WTC11 (cell line): ENCODE data around the gene PAOX. TPM values are rescaled to one million over a fixed set of nuclear protein-coding genes. Genes with fewer than 3 reads are reported as not detected.

ENCODE experiments used
- ATAC-seq: fragments of 200-7000 bp; cut with Tn5 transposase; 2 replicates; pipeline ENCODE4 v1.10.0; 2021; ENCODE audit warnings: mild to moderate bottlenecking, moderate library complexity
- CTCF ChIA-PET: fragments of 300-600 bp; sonication (Branson Sonifier 250); formaldehyde crosslinking; loops from one replicate; lab custom pipeline; 2021; ENCODE audit warnings: antibody characterized with exemption; lab: Charles Lee
- POLR2A ChIA-PET: fragments of 350-600 bp; sonication (Branson Sonifier 250); formaldehyde crosslinking; loops from one replicate; lab custom pipeline; 2021; ENCODE audit warnings: antibody characterized with exemption; lab: Charles Lee
- DNase-seq: peaks from one replicate; pipeline ENCODE4 v3.0.0; 2021; ENCODE audit warnings: low spot score
- H3K27ac Mint-ChIP-seq: 2 replicates; pipeline ENCODE4 v1.8.0; 2021; ENCODE audit warnings: mixed read lengths
- H3K27me3 Mint-ChIP-seq: 2 replicates; pipeline ENCODE4 v1.8.0; 2021; ENCODE audit warnings: low read depth, mild to moderate bottlenecking, moderate library complexity, mixed read lengths
- H3K36me3 Mint-ChIP-seq: 2 replicates; pipeline ENCODE4 v1.8.0; 2021; ENCODE audit warnings: mixed read lengths
- H3K4me1 Mint-ChIP-seq: 2 replicates; pipeline ENCODE4 v1.8.0; 2022; ENCODE audit warnings: mixed read lengths
- H3K4me3 Mint-ChIP-seq: 2 replicates; pipeline ENCODE4 v1.8.0; 2021; ENCODE audit warnings: mild to moderate bottlenecking, moderate library complexity, mixed read lengths
- H3K9me3 Mint-ChIP-seq: 2 replicates; pipeline ENCODE4 v1.8.0; 2021; ENCODE audit warnings: mixed read lengths
- FOXK1 ChIP-seq: sonication (generic); formaldehyde crosslinking; IDR thresholded peaks from 2 replicates; pipeline ENCODE4 v1.8.0; 2022; ENCODE audit warnings: mild to moderate bottlenecking, moderate library complexity, missing genetic modification reagents
- JAZF1 ChIP-seq: fragments of 250-450 bp; sonication (Bioruptor Pico); IDR thresholded peaks from 2 replicates; pipeline ENCODE4 v1.9.0; 2021; ENCODE audit warnings: moderate library complexity, mild to moderate bottlenecking, inconsistent platforms
- JUN ChIP-seq: sonication (generic); formaldehyde crosslinking; IDR thresholded peaks from 2 replicates; pipeline ENCODE4 v1.8.0; 2023; ENCODE audit warnings: mild to moderate bottlenecking, missing genetic modification reagents
- NFATC4 ChIP-seq: fragments of 250-450 bp; sonication (Bioruptor Pico); IDR thresholded peaks from 2 replicates; pipeline ENCODE4 v1.9.0; 2021; ENCODE audit warnings: mild to moderate bottlenecking
- NR1H2 ChIP-seq: sonication (generic); formaldehyde crosslinking; IDR thresholded peaks from 2 replicates; pipeline ENCODE4 v1.9.0; 2021; ENCODE audit warnings: mild to moderate bottlenecking, moderate library complexity, missing genetic modification reagents
- ZNF121 ChIP-seq: sonication (generic); formaldehyde crosslinking; IDR thresholded peaks from 2 replicates; pipeline ENCODE4 v1.8.0; 2023; ENCODE audit warnings: missing genetic modification reagents
- total RNA-seq: library from RNA; stranded (reverse); gene quantifications from 3 replicates; pipeline ENCODE4 v1.2.3, GENCODE V29; 2021
- TF ChIP-seq, protein P1 (sequence below): sonication (generic); formaldehyde crosslinking; IDR thresholded peaks from 2 replicates; pipeline ENCODE4 v1.8.1; 2022; ENCODE audit warnings: missing genetic modification reagents, borderline replicate concordance
- TF ChIP-seq, protein P2 (sequence below): fragments of 200-600 bp; IDR thresholded peaks from 2 replicates; pipeline ENCODE4 v1.8.0; 2022; ENCODE audit warnings: antibody characterized with exemption
- TF ChIP-seq, protein P3 (sequence below): sonication (generic); formaldehyde crosslinking; IDR thresholded peaks from 2 replicates; pipeline ENCODE4 v1.8.0; 2022; ENCODE audit warnings: mild to moderate bottlenecking, missing genetic modification reagents
- TF ChIP-seq, protein P4 (sequence below): sonication (generic); formaldehyde crosslinking; IDR thresholded peaks from 2 replicates; pipeline ENCODE4 v1.8.1; 2022; ENCODE audit warnings: mild to moderate bottlenecking, moderate library complexity, missing genetic modification reagents
- TF ChIP-seq, protein P5 (sequence below): sonication (generic); formaldehyde crosslinking; IDR thresholded peaks from 2 replicates; pipeline ENCODE4 v1.8.0; 2022; ENCODE audit warnings: mild to moderate bottlenecking, missing genetic modification reagents
- TF ChIP-seq, protein P6 (sequence below): fragments of 250-450 bp; sonication (Bioruptor Pico); IDR thresholded peaks from 2 replicates; pipeline ENCODE4 v1.9.0; 2021; ENCODE audit warnings: mild to moderate bottlenecking
- TF ChIP-seq, protein P7 (sequence below): sonication (generic); formaldehyde crosslinking; IDR thresholded peaks from 2 replicates; pipeline ENCODE4 v1.8.1; 2023; ENCODE audit warnings: mild to moderate bottlenecking, missing genetic modification reagents, moderate library complexity
- TF ChIP-seq, protein P8 (sequence below): sonication (generic); formaldehyde crosslinking; IDR thresholded peaks from 2 replicates; pipeline ENCODE4 v1.8.0; 2022; ENCODE audit warnings: mild to moderate bottlenecking, missing genetic modification reagents
- TF ChIP-seq, protein P9 (sequence below): sonication (generic); formaldehyde crosslinking; IDR thresholded peaks from 2 replicates; pipeline ENCODE4 v1.8.1; 2023; ENCODE audit warnings: mild to moderate bottlenecking, missing genetic modification reagents, moderate library complexity
- TF ChIP-seq, protein P10 (sequence below): sonication (generic); formaldehyde crosslinking; IDR thresholded peaks from 2 replicates; pipeline ENCODE4 v1.8.0; 2022; ENCODE audit warnings: mild to moderate bottlenecking, missing genetic modification reagents
- TF ChIP-seq, protein P11 (sequence below): fragments of 250-450 bp; sonication (Bioruptor Pico); IDR thresholded peaks from 2 replicates; pipeline ENCODE4 v1.9.0; 2021; ENCODE audit warnings: mild to moderate bottlenecking, borderline replicate concordance

The PAOX gene
- total RNA-seq, 1 experiment from 2014 or later = 3.6 TPM

DNA sequence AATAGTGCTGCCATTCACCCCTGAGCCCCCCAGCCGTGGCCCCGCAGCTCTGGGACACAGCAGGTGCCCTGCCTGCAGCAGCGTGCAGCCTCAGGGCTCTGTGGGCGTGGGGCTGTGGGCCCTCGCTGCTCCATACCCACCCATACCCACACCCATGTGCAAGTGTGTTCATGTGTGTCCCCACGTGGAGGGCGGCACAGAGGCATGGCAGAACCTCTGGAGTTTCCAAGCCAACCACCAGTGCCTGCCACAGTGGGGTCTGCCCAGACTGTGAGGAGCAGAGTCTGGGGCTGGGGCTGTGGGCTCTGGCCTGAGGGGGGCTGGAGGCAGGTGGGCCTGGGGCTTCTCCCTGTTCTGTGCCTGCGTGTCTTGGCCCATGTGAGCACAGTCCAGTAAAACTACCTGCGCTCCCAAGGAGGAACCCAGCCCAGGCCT, 29.5 kb upstream of the PAOX start (continued):
- TF ChIP-seq, protein P1, sequence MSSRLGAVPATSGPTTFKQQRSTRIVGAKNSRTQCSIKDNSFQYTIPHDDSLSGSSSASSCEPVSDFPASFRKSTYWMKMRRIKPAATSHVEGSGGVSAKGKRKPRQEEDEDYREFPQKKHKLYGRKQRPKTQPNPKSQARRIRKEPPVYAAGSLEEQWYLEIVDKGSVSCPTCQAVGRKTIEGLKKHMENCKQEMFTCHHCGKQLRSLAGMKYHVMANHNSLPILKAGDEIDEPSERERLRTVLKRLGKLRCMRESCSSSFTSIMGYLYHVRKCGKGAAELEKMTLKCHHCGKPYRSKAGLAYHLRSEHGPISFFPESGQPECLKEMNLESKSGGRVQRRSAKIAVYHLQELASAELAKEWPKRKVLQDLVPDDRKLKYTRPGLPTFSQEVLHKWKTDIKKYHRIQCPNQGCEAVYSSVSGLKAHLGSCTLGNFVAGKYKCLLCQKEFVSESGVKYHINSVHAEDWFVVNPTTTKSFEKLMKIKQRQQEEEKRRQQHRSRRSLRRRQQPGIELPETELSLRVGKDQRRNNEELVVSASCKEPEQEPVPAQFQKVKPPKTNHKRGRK (CRISPR knock-in tag) = no peak
- TF ChIP-seq JAZF1 (CRISPR knock-in tag) (no peak), JUN (CRISPR knock-in tag) (no peak)
- TF ChIP-seq, protein P2, sequence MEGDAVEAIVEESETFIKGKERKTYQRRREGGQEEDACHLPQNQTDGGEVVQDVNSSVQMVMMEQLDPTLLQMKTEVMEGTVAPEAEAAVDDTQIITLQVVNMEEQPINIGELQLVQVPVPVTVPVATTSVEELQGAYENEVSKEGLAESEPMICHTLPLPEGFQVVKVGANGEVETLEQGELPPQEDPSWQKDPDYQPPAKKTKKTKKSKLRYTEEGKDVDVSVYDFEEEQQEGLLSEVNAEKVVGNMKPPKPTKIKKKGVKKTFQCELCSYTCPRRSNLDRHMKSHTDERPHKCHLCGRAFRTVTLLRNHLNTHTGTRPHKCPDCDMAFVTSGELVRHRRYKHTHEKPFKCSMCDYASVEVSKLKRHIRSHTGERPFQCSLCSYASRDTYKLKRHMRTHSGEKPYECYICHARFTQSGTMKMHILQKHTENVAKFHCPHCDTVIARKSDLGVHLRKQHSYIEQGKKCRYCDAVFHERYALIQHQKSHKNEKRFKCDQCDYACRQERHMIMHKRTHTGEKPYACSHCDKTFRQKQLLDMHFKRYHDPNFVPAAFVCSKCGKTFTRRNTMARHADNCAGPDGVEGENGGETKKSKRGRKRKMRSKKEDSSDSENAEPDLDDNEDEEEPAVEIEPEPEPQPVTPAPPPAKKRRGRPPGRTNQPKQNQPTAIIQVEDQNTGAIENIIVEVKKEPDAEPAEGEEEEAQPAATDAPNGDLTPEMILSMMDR = no peak
- TF ChIP-seq, all 79 proteins: peak for 0

DNA sequence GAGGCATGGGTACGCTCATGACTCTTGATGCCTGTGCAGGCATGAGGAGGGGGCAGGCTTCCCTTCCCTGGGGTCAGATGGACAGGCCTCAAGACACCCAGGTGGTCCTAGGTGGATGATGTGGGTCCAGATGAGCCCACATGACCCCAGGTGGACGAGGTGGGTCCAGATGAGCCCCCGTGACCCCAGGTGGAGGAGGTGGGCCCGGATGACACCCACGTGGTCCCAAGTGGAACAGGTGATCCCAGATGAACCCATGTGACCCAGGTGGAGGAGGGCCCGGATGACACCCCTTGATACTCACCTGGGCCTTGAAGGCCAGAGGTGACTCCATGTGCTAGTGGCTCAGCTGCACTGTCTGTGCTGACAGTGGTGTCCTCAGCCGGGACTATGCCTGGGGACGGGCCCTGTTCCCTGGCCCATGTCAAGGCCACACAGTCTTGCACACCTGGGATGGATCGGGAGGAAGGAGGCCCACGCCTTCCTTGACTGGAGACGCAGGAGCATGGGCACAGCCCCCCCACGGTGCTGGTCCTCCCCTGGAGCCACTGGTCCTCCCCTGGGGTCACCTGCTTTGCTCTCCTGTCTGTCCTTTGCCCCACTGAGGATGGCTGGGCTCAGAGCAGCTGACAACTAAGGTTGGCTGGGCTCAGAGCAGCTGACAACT, 28.6 kb upstream of the PAOX start:
- H3K4me3 Mint-ChIP-seq = no peak overlapping the region
- no peaks in the 10 kb centered on the region for H3K36me3 Mint-ChIP-seq
- no peak for DNase-seq
- ATAC-seq = no peak
- ChIA-PET POLR2A (no interaction called here), CTCF (interaction anchor here (1.2 to 1.9 kb wide), 3 partner anchors 21 to 46 kb away, joined by 5 to 25 read pairs (median 9); no protein-coding TSS in a partner anchor)
- no peaks in the 10 kb centered on the region for H3K9me3 Mint-ChIP-seq
- H3K4me1 Mint-ChIP-seq = peaks cover 9% of the 10 kb centered on the region
- H3K27me3 Mint-ChIP-seq = peaks cover 2% of the 10 kb centered on the region; the same call in 1 of the 2 replicates
- no peak overlapping the region for H3K27ac Mint-ChIP-seq
- TF ChIP-seq, protein P3, sequence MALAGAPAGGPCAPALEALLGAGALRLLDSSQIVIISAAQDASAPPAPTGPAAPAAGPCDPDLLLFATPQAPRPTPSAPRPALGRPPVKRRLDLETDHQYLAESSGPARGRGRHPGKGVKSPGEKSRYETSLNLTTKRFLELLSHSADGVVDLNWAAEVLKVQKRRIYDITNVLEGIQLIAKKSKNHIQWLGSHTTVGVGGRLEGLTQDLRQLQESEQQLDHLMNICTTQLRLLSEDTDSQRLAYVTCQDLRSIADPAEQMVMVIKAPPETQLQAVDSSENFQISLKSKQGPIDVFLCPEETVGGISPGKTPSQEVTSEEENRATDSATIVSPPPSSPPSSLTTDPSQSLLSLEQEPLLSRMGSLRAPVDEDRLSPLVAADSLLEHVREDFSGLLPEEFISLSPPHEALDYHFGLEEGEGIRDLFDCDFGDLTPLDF (CRISPR knock-in tag) = no peak
- TF ChIP-seq, protein P4, sequence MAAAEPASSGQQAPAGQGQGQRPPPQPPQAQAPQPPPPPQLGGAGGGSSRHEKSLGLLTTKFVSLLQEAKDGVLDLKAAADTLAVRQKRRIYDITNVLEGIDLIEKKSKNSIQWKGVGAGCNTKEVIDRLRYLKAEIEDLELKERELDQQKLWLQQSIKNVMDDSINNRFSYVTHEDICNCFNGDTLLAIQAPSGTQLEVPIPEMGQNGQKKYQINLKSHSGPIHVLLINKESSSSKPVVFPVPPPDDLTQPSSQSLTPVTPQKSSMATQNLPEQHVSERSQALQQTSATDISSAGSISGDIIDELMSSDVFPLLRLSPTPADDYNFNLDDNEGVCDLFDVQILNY (CRISPR knock-in tag) = no peak
- TF ChIP-seq, protein P5, sequence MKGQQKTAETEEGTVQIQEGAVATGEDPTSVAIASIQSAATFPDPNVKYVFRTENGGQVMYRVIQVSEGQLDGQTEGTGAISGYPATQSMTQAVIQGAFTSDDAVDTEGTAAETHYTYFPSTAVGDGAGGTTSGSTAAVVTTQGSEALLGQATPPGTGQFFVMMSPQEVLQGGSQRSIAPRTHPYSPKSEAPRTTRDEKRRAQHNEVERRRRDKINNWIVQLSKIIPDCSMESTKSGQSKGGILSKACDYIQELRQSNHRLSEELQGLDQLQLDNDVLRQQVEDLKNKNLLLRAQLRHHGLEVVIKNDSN = no peak
- TF ChIP-seq, protein P6, sequence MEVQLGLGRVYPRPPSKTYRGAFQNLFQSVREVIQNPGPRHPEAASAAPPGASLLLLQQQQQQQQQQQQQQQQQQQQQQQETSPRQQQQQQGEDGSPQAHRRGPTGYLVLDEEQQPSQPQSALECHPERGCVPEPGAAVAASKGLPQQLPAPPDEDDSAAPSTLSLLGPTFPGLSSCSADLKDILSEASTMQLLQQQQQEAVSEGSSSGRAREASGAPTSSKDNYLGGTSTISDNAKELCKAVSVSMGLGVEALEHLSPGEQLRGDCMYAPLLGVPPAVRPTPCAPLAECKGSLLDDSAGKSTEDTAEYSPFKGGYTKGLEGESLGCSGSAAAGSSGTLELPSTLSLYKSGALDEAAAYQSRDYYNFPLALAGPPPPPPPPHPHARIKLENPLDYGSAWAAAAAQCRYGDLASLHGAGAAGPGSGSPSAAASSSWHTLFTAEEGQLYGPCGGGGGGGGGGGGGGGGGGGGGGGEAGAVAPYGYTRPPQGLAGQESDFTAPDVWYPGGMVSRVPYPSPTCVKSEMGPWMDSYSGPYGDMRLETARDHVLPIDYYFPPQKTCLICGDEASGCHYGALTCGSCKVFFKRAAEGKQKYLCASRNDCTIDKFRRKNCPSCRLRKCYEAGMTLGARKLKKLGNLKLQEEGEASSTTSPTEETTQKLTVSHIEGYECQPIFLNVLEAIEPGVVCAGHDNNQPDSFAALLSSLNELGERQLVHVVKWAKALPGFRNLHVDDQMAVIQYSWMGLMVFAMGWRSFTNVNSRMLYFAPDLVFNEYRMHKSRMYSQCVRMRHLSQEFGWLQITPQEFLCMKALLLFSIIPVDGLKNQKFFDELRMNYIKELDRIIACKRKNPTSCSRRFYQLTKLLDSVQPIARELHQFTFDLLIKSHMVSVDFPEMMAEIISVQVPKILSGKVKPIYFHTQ (CRISPR knock-in tag) = no peak
- TF ChIP-seq, protein P7, sequence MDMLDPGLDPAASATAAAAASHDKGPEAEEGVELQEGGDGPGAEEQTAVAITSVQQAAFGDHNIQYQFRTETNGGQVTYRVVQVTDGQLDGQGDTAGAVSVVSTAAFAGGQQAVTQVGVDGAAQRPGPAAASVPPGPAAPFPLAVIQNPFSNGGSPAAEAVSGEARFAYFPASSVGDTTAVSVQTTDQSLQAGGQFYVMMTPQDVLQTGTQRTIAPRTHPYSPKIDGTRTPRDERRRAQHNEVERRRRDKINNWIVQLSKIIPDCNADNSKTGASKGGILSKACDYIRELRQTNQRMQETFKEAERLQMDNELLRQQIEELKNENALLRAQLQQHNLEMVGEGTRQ (CRISPR knock-in tag) = no peak
- TF ChIP-seq NR1H2 (CRISPR knock-in tag) = no peak
- no peak for TF ChIP-seq ZNF121 (CRISPR knock-in tag)
- no peak for TF ChIP-seq FOXK1
- TF ChIP-seq, protein P8, sequence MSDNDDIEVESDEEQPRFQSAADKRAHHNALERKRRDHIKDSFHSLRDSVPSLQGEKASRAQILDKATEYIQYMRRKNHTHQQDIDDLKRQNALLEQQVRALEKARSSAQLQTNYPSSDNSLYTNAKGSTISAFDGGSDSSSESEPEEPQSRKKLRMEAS (CRISPR knock-in tag) = no peak
- TF ChIP-seq, protein P9, sequence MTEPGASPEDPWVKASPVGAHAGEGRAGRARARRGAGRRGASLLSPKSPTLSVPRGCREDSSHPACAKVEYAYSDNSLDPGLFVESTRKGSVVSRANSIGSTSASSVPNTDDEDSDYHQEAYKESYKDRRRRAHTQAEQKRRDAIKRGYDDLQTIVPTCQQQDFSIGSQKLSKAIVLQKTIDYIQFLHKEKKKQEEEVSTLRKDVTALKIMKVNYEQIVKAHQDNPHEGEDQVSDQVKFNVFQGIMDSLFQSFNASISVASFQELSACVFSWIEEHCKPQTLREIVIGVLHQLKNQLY (CRISPR knock-in tag) = no peak
- no peak for TF ChIP-seq NFATC4 (CRISPR knock-in tag)
- TF ChIP-seq, protein P10, sequence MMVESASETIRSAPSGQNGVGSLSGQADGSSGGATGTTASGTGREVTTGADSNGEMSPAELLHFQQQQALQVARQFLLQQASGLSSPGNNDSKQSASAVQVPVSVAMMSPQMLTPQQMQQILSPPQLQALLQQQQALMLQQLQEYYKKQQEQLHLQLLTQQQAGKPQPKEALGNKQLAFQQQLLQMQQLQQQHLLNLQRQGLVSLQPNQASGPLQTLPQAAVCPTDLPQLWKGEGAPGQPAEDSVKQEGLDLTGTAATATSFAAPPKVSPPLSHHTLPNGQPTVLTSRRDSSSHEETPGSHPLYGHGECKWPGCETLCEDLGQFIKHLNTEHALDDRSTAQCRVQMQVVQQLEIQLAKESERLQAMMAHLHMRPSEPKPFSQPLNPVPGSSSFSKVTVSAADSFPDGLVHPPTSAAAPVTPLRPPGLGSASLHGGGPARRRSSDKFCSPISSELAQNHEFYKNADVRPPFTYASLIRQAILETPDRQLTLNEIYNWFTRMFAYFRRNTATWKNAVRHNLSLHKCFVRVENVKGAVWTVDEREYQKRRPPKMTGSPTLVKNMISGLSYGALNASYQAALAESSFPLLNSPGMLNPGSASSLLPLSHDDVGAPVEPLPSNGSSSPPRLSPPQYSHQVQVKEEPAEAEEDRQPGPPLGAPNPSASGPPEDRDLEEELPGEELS (CRISPR knock-in tag) = no peak
- TF ChIP-seq, protein P11, sequence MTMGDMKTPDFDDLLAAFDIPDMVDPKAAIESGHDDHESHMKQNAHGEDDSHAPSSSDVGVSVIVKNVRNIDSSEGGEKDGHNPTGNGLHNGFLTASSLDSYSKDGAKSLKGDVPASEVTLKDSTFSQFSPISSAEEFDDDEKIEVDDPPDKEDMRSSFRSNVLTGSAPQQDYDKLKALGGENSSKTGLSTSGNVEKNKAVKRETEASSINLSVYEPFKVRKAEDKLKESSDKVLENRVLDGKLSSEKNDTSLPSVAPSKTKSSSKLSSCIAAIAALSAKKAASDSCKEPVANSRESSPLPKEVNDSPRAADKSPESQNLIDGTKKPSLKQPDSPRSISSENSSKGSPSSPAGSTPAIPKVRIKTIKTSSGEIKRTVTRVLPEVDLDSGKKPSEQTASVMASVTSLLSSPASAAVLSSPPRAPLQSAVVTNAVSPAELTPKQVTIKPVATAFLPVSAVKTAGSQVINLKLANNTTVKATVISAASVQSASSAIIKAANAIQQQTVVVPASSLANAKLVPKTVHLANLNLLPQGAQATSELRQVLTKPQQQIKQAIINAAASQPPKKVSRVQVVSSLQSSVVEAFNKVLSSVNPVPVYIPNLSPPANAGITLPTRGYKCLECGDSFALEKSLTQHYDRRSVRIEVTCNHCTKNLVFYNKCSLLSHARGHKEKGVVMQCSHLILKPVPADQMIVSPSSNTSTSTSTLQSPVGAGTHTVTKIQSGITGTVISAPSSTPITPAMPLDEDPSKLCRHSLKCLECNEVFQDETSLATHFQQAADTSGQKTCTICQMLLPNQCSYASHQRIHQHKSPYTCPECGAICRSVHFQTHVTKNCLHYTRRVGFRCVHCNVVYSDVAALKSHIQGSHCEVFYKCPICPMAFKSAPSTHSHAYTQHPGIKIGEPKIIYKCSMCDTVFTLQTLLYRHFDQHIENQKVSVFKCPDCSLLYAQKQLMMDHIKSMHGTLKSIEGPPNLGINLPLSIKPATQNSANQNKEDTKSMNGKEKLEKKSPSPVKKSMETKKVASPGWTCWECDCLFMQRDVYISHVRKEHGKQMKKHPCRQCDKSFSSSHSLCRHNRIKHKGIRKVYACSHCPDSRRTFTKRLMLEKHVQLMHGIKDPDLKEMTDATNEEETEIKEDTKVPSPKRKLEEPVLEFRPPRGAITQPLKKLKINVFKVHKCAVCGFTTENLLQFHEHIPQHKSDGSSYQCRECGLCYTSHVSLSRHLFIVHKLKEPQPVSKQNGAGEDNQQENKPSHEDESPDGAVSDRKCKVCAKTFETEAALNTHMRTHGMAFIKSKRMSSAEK = no peak
